Umbilical cord (tissue), 2 donors: Measurements from ENCODE around the gene CHRNA3. TPM values are rescaled to one million over a fixed set of nuclear protein-coding genes. Genes with fewer than 3 reads are reported as not detected.
"Not testable (repeated sequence)": the region's sequence is repeated elsewhere in the genome, so short reads cannot be mapped to it uniquely, and the experiment has no call there.

Source experiments
- DNase-seq: peaks from one replicate; pipeline ENCODE4 v3.0.0-alpha.2; 2015; ENCODE audit warnings: low spot score
- total RNA-seq: library from RNA; depleted of rRNA; stranded (reverse); fragments of >200 nt; gene quantifications from one replicate; pipeline ENCODE4 v1.2.3, GENCODE V29; 2014; ENCODE audit warnings: low replicate concordance; ENCODE audit not compliant: insufficient read depth

The CHRNA3 gene
- total RNA-seq, 1 donor from 2014 or later = 36.4 TPM

DNA sequence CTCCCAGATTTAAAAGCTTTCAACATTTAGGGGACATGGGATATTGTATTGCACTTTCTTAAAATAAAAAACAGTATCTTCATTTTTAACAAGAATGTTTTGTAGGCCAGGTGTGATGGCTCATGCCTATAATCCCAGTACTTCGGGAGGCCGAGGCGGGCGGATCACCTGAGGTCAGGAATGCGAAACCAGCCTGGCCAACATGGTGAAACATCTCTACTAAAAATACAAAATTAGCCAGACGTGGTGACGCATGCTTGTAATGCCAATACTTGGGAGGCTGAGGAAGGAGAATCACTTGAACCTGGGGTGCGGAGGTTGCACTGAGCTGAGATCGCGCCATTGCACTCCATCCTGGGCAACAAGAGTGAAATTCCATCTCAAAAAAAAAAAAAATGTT lies 60.6 kb downstream of the CHRNA3 start:
- DNase-seq = not testable (repeated sequence)

DNA sequence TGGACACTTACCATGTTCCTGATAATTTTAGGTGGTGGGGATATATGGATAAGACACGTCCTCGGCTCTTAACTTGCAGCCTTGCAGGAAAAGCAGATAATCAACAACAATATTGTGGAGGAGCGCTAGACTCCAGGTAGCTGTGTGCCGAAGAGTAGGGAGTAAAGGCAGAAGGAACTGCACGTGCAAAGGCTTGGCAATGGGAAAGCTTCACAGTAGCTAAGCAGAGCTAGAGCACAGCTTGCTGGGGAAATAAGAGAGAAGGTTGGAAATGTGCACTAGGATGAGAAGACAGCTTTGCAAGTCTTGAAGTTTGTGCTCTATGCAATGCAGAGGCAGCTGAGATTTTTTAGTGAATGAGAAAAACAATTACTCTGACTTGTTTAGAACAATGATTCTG lies 68.2 kb downstream of the CHRNA3 start:
- no peak for DNase-seq

- no peak for DNase-seq
Measured at GRCh38 chr15:78551902-78552301, 68.9 kb downstream of the CHRNA3 start.

DNA sequence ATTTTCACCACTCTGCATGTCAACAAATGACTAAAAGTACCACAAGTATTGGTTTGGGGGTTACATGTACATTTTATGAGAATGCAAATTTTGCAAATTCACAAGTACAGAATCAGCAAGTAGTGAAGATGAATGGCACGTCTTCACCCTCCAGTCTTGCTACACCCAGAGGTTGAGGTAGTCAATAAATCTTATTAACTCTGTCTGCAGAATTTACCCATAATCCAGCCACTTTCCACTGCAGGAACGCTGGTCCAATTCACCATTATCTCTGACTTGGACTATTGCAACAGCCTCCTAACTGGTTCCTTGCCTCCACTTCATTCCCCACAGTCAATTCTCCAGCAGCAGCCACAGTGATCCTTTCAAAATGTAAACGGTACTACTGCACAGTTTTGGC lies 70.0 kb downstream of the CHRNA3 start:
- DNase-seq = no peak

GRCh38 chr15:78550194-78550593 lies 70.6 kb downstream of the CHRNA3 start:
- no peak for DNase-seq

Other genes starting within 250 kb of the CHRNA3 start
- gene IREB2, start 182.8 kb downstream of the CHRNA3 start, total RNA-seq = 58.3 TPM
- 2.2 TPM for gene HYKK, start 113.4 kb downstream of the CHRNA3 start, total RNA-seq
- 110 TPM for gene PSMA4, start 80.6 kb downstream of the CHRNA3 start, total RNA-seq
- 1.9 TPM for gene CHRNA5, start 55.5 kb downstream of the CHRNA3 start, total RNA-seq
- gene CHRNB4, start 20.2 kb upstream of the CHRNA3 start, total RNA-seq = 0.48 TPM
- 2.4 TPM for gene ADAMTS7, start 190.5 kb upstream of the CHRNA3 start, total RNA-seq